LNCAP (cell line): Measurements from ENCODE around the gene MAGIX.
A peak's percentile ranks its signal among the peaks of the same experiment; 100 is the strongest.

ENCODE experiments used
- TF ChIP-seq, protein P1 (sequence below): fragments of 450-650 bp; IDR thresholded peaks from 2 replicates; pipeline ENCODE4 v1.5.1; 2017; ENCODE audit warnings: mild to moderate bottlenecking

The MAGIX gene

GRCh38 chrX:49137492-49137891, 25.1 kb upstream of the MAGIX start:
- TF ChIP-seq, protein P1, sequence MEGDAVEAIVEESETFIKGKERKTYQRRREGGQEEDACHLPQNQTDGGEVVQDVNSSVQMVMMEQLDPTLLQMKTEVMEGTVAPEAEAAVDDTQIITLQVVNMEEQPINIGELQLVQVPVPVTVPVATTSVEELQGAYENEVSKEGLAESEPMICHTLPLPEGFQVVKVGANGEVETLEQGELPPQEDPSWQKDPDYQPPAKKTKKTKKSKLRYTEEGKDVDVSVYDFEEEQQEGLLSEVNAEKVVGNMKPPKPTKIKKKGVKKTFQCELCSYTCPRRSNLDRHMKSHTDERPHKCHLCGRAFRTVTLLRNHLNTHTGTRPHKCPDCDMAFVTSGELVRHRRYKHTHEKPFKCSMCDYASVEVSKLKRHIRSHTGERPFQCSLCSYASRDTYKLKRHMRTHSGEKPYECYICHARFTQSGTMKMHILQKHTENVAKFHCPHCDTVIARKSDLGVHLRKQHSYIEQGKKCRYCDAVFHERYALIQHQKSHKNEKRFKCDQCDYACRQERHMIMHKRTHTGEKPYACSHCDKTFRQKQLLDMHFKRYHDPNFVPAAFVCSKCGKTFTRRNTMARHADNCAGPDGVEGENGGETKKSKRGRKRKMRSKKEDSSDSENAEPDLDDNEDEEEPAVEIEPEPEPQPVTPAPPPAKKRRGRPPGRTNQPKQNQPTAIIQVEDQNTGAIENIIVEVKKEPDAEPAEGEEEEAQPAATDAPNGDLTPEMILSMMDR = no peak

DNA sequence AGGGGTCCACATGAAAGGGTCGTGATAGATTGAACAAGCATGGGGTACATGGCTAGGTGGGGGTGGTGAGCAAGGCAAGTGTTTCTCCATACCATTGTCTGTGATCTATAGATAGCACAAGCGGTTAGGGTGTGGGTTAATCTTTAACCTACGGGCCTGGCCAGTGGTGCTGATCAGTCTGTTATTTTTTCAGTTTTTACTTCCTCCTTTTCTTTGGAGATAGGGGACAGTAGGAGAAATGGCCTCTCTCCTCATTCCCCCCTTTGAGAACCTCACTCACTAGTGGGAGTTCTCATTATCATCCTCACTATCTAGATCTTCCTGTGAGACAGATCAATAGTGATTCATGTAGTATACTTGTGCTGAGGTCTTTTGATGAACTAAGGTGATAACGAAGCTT, 22.8 kb upstream of the MAGIX start:
- TF ChIP-seq, protein P1 = no peak

DNA sequence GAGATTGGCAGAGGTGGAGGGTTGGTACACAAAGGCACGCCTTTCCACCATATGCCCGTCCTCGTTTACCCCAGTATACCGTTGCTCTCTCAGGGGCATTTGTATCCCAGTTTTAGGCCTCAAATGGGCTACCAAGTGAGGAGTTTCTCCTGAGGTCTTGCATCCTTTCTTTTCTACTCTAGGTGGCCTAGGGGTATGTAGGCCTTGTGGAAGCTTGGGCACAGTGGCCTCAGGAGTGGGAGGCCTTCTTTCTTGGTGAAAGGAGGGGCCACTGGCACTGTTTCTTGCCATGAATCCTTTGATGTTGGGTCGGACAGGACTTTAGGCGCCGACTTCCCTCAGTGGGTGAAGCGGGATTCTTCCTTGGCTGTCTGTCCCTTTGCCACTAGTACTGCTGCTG, 15.3 kb upstream of the MAGIX start:
- TF ChIP-seq, protein P1 = no peak

DNA sequence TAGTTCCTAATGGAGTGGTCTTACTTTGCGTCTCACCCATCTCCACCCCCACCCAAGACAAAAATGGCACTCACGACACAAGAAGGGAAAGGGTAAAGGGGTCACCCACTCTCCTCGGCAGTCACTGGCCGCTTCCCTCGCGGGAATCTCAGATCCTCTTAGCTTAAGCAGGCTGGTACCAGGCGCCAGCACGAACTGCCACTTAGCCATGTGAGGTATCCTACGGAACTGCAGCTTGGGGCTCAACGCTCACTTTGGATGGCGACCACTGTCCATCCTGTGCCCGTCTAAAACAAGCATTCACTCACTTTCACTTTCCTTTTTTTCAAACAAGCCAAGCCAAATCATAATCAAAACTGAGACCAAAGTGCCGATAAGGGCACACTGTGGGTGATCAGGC, 14.6 kb upstream of the MAGIX start:
- TF ChIP-seq, protein P1 = no peak

DNA sequence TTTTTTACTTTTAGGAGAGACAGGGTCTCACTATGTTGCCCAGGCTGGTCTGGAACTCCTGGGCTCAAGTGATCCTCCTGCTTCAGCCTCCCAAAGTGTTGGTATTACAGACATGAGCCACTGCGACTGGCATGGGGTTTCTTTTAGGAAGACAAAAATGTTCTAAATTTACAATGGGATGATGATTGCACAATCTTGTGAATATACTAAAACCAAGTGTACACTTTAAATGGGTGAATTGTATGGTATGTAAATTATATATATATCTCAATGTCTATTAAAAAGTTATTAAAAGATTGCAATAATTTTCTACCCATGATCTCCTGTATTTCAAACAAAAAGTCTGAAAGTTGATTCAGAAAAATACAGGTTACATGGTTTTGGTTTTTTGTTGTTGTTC, 9.1 kb upstream of the MAGIX start:
- TF ChIP-seq, protein P1 = no peak

- TF ChIP-seq, protein P1 = no peak
These were observed 7.2 kb upstream of the MAGIX start for GRCh38 chrX:49155243-49155899.

DNA sequence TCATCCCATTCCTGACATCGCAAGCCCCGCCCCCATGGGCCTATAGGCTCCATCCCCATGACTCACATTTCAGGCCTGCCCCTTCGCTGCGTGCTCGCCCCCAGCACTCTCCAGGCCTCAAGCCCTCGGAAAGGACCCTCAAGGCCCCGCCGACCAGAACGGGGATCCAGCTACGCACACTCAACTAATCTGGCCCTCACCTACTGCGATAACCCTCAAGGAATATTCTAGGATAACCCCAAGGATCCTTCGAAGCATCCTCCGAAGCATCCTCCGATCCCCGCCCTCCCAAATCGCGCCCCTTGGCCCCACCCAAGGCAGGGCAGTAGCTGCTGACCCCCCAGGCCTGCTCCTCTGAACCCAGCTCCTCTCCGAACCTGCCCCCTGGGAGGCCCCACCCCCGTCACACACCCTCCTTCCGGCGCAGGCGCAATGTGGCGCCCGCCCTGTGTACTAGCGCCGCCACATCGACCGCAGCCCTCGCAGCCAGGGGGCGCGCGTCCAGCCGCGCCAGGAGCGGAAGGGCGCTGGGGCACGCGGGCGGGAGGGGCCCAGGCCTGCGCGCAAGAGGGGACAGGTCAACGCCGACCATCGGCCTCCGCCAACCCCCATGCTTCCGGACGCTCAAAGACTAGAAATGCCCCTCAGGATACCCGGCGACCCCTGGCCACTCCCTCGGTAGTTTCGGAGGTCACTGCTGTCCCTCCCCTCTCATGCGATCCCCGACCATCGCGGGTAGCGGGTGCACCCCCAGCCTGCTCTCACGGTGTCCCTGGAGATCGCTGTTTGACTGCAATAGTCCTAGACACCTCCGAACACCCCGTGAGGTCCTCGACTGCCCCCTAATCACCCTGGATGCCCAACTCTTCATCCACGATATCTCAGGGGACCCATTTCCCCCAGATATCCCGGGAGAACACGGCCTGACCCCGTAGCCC, 6.4 kb upstream of the MAGIX start:
- TF ChIP-seq, protein P1 = peak; percentile 67
